Neural cell (in vitro differentiated cells): ENCODE results near the gene CEP85L. TPM values are rescaled to one million over a fixed set of nuclear protein-coding genes. Genes with fewer than 3 reads are reported as not detected.

Experiments
- H2AFZ ChIP-seq: fragments of 200-600, 300-800 bp; sonication (generic), shearing (Covaris generic); 2 replicates; pipeline ENCODE4 v1.6.0; 2014; ENCODE audit warnings: low read depth, mild to moderate bottlenecking, antibody characterized with exemption, low read length, moderate library complexity
- H3F3A ChIP-seq: fragments of 200-600 bp; shearing (Covaris generic); 2 replicates; pipeline ENCODE4 v1.6.1; 2016; ENCODE audit warnings: mild to moderate bottlenecking, moderate library complexity, mixed read lengths, antibody characterized with exemption, low read length; ENCODE audit not compliant: insufficient read depth, poor library complexity, severe bottlenecking
- H3K27ac ChIP-seq: fragments of 200-600, 300-800 bp; sonication (generic), shearing (Covaris generic); 2 replicates; pipeline ENCODE4 v1.5.1; 2014; ENCODE audit warnings: mild to moderate bottlenecking, low read length, moderate library complexity
- H3K27me3 ChIP-seq: fragments of 300-800, 200-600 bp; sonication (generic), shearing (Covaris generic); 2 replicates; pipeline ENCODE4 v1.6.0; 2014; ENCODE audit warnings: mild to moderate bottlenecking, low read depth, low read length, moderate library complexity; ENCODE audit not compliant: insufficient read depth
- H3K36me3 ChIP-seq: fragments of 300-800, 200-600 bp; sonication (generic), shearing (Covaris generic); 2 replicates; pipeline ENCODE4 v1.5.1; 2014; ENCODE audit warnings: mild to moderate bottlenecking, antibody characterized with exemption, low read length, moderate library complexity; ENCODE audit not compliant: insufficient read depth
- H3K4me2 ChIP-seq: fragments of 300-800, 200-600 bp; sonication (generic), shearing (Covaris generic); 2 replicates; pipeline ENCODE4 v1.6.0; 2014; ENCODE audit warnings: mild to moderate bottlenecking, low read length
- H3K4me3 ChIP-seq: fragments of 300-800, 200-600 bp; sonication (generic), shearing (Covaris generic); 2 replicates; pipeline ENCODE4 v1.5.1; 2014; ENCODE audit warnings: mild to moderate bottlenecking, low read length, moderate library complexity
- H3K79me2 ChIP-seq: fragments of 200-600 bp; shearing (Covaris generic); replicated peaks from 2 replicates; pipeline ENCODE4 v1.6.0; 2014; ENCODE audit warnings: mild to moderate bottlenecking, low read length, moderate library complexity; ENCODE audit not compliant: insufficient read depth
- H3K9ac ChIP-seq: fragments of 300-800, 200-600 bp; sonication (generic), shearing (Covaris generic); 2 replicates; pipeline ENCODE4 v1.6.1; 2016; ENCODE audit warnings: mild to moderate bottlenecking, low read length, mixed read lengths
- H3K9me2 ChIP-seq: fragments of 200-600 bp; shearing (Covaris generic); 2 replicates; pipeline ENCODE4 v1.6.1; 2016; ENCODE audit warnings: mild to moderate bottlenecking, low read length, mixed read lengths; ENCODE audit not compliant: insufficient read depth
- H3K9me3 ChIP-seq: fragments of 200-600, 300-800 bp; sonication (generic), shearing (Covaris generic); 2 replicates; pipeline ENCODE4 v1.6.1; 2016; ENCODE audit warnings: mild to moderate bottlenecking, mixed run types, low read length, moderate library complexity, mixed read lengths
- H4K20me1 ChIP-seq: fragments of 200-600 bp; shearing (Covaris generic); 2 replicates; pipeline ENCODE4 v1.6.1; 2016; ENCODE audit warnings: mild to moderate bottlenecking, mixed run types; ENCODE audit not compliant: insufficient read depth
- EP300 ChIP-seq: fragments of 450-650 bp; conservative IDR thresholded peaks from 2 replicates; pipeline ENCODE4 v1.6.1; 2014; ENCODE audit warnings: antibody characterized with exemption, mild to moderate bottlenecking, moderate library complexity; ENCODE audit not compliant: poor library complexity, severe bottlenecking
- EZH2 ChIP-seq: fragments of 200-600, 300-800 bp; shearing (Covaris generic), sonication (generic); IDR thresholded peaks from 2 replicates; pipeline ENCODE4 v1.6.1; 2014; ENCODE audit warnings: antibody characterized with exemption, low read length, borderline replicate concordance, mild to moderate bottlenecking; ENCODE audit not compliant: insufficient read depth, poor library complexity, severe bottlenecking
- MXI1 ChIP-seq: fragments of 450-650 bp; conservative IDR thresholded peaks from 2 replicates; pipeline ENCODE4 v1.6.1; 2014; ENCODE audit warnings: antibody characterized with exemption, mild to moderate bottlenecking; ENCODE audit not compliant: poor library complexity, severe bottlenecking
- POLR2AphosphoS5 ChIP-seq: IDR thresholded peaks from 2 replicates; pipeline ENCODE4 v1.6.1; 2012
- RAD21 ChIP-seq: fragments of 450-650 bp; conservative IDR thresholded peaks from 2 replicates; pipeline ENCODE4 v1.6.1; 2014; ENCODE audit warnings: antibody characterized with exemption, mild to moderate bottlenecking, moderate library complexity
- REST ChIP-seq: IDR thresholded peaks from 2 replicates; pipeline ENCODE4 v1.6.1; 2012; ENCODE audit warnings: borderline replicate concordance
- SMC3 ChIP-seq: fragments of 450-650 bp; conservative IDR thresholded peaks from 2 replicates; pipeline ENCODE4 v1.6.1; 2014; ENCODE audit warnings: antibody characterized with exemption, mild to moderate bottlenecking, moderate library complexity; ENCODE audit not compliant: poor library complexity
- TAF1 ChIP-seq: IDR thresholded peaks from 2 replicates; pipeline ENCODE4 v1.6.1; 2012; ENCODE audit warnings: low read depth
- polyA plus RNA-seq: library from polyadenylated mRNA; depleted of rRNA; stranded (reverse); fragments of >200 nt; gene quantifications from 2 replicates; pipeline ENCODE4 v1.2.3, GENCODE V29; 2014
- TF ChIP-seq, protein P1 (sequence below): fragments of 450-650 bp; IDR thresholded peaks from 2 replicates; pipeline ENCODE4 v1.5.1; 2014; ENCODE audit warnings: antibody characterized with exemption, mild to moderate bottlenecking, moderate library complexity; ENCODE audit not compliant: poor library complexity, severe bottlenecking

The CEP85L gene
- polyA plus RNA-seq, 1 donor from 2014 or later: 17.0 TPM

- Histone ChIP-seq H3K27me3 (no peaks in the 10 kb centered on the region), H3K9ac (no peak overlapping the region), H2AFZ (no peak overlapping the region), H3K79me2 (peaks cover 18% of the 10 kb centered on the region), H3K4me3 (no peak overlapping the region), H3K36me3 (no peaks in the 10 kb centered on the region), H3K4me2 (no peak overlapping the region), H3F3A (no peaks in the 10 kb centered on the region), H3K27ac (no peak overlapping the region), H4K20me1 (no peaks in the 10 kb centered on the region), H3K9me3 (no peaks in the 10 kb centered on the region), H3K9me2 (no peaks in the 10 kb centered on the region)
- TF ChIP-seq REST (no peak), MXI1 (no peak), TAF1 (no peak), SMC3 (no peak), POLR2AphosphoS5 (no peak), RAD21 (no peak), EP300 (no peak), EZH2 (no peak)
- TF ChIP-seq, protein P1, sequence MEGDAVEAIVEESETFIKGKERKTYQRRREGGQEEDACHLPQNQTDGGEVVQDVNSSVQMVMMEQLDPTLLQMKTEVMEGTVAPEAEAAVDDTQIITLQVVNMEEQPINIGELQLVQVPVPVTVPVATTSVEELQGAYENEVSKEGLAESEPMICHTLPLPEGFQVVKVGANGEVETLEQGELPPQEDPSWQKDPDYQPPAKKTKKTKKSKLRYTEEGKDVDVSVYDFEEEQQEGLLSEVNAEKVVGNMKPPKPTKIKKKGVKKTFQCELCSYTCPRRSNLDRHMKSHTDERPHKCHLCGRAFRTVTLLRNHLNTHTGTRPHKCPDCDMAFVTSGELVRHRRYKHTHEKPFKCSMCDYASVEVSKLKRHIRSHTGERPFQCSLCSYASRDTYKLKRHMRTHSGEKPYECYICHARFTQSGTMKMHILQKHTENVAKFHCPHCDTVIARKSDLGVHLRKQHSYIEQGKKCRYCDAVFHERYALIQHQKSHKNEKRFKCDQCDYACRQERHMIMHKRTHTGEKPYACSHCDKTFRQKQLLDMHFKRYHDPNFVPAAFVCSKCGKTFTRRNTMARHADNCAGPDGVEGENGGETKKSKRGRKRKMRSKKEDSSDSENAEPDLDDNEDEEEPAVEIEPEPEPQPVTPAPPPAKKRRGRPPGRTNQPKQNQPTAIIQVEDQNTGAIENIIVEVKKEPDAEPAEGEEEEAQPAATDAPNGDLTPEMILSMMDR: no peak
Measured at GRCh38 chr6:118537574-118537973, 113.8 kb downstream of the CEP85L start.

- Histone ChIP-seq H3K4me3 (no peak overlapping the region), H3K27ac (no peak overlapping the region), H4K20me1 (no peaks in the 10 kb centered on the region), H3K27me3 (no peaks in the 10 kb centered on the region), H3F3A (no peaks in the 10 kb centered on the region), H3K9me2 (no peaks in the 10 kb centered on the region), H3K9ac (no peak overlapping the region), H2AFZ (no peak overlapping the region), H3K4me2 (no peak overlapping the region), H3K9me3 (no peaks in the 10 kb centered on the region), H3K79me2 (peaks cover 8% of the 10 kb centered on the region), H3K36me3 (no peaks in the 10 kb centered on the region)
- TF ChIP-seq RAD21 (no peak), SMC3 (no peak), MXI1 (no peak), EZH2 (no peak), TAF1 (no peak), EP300 (no peak)
- TF ChIP-seq, protein P1: no peak
Measured at GRCh38 chr6:118536478-118536877, 114.9 kb downstream of the CEP85L start.
